ENCODE measurements around the gene KCTD11.

Gene KCTD11

GRCh38 chr17:7380321-7380720 lies 28.4 kb downstream of the KCTD11 start:
- no peak for DNase-seq

- DNase-seq: no peak
Measured at GRCh38 chr17:7380855-7381683, 29.1 kb downstream of the KCTD11 start, which contains the start of gene TNK1. Gene TNK1, plus strand, starts transcription at chr17:7381089. Its CDS starts 1,838 bp downstream, at chr17:7382927.

DNA sequence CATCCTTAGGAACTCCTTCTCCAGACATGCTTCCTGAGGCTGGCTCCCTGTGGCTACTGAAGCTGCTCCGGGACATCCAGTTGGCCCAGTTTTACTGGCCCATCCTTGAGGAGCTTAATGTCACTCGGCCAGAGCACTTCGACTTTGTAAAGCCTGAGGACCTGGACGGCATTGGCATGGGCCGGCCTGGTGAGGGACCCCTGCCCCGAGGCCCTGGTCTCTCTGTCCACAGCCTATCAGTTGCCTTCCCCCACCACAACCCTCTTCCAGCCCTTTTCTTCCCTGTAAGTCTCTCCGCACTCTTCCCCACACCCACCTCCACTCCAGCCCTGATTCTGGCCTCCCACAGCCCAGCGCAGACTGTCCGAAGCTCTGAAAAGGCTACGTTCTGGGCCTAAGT lies 30.9 kb downstream of the KCTD11 start:
- no peak for DNase-seq

- DNase-seq: no peak
Measured at GRCh38 chr17:7383371-7383741, 31.4 kb downstream of the KCTD11 start.

- peak; percentile 81 for DNase-seq
Measured at GRCh38 chr17:7383742-7384488, 32.0 kb downstream of the KCTD11 start.

GRCh38 chr17:7384489-7385081 lies 32.6 kb downstream of the KCTD11 start:
- no peak for DNase-seq

- no peak for DNase-seq
Measured at GRCh38 chr17:7388856-7389255, 36.9 kb downstream of the KCTD11 start.

DNA sequence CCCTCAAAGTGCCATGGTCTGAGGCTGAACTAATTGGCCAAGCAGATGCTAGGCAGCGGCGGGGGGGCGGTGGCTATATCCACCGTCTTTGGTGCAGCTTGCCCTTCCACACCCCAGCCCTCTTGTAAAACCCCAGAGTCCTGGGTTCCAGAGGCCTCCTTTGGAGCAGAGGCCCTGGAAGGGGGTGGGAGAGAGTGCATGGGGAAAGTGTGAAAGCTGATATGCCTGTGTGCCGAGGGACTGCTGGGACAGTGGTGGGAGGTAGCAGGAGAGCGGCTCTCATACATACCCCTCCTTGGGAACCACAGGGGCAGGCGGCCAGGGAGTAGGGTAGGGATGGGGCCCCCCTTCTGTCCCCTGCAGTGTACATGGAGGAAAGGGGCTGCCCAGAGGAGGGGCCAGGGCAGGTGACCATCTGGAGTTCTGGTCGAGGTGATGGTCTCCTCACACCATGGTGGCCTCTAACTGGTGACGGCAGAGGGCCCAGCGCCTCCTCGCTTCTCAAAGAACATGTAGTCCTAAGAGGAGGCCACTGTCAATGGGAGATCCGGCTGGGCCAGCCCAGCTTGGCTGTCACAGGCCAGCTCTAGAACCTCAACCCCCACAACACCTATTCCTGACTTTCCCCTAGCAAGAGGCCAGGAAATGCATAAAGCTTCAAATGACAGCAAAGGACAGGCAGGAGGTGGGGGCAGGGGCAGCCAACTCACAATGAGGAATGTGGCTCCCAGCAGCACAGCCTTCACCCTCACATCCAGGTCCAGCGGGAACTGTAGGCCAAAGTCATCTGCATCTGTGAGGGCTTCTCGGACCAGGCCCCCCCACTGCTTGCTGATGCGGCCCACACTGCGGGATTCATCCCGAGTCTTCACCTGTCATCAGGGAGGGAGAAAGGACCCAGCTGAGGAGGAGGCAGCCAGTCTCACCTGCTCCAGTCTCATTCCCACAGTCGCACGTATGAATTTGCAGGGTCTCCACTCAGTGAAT lies 38.3 kb downstream of the KCTD11 start:
- DNase-seq: no peak

GRCh38 chr17:7391307-7391706 lies 39.3 kb downstream of the KCTD11 start:
- DNase-seq: no peak

DNA sequence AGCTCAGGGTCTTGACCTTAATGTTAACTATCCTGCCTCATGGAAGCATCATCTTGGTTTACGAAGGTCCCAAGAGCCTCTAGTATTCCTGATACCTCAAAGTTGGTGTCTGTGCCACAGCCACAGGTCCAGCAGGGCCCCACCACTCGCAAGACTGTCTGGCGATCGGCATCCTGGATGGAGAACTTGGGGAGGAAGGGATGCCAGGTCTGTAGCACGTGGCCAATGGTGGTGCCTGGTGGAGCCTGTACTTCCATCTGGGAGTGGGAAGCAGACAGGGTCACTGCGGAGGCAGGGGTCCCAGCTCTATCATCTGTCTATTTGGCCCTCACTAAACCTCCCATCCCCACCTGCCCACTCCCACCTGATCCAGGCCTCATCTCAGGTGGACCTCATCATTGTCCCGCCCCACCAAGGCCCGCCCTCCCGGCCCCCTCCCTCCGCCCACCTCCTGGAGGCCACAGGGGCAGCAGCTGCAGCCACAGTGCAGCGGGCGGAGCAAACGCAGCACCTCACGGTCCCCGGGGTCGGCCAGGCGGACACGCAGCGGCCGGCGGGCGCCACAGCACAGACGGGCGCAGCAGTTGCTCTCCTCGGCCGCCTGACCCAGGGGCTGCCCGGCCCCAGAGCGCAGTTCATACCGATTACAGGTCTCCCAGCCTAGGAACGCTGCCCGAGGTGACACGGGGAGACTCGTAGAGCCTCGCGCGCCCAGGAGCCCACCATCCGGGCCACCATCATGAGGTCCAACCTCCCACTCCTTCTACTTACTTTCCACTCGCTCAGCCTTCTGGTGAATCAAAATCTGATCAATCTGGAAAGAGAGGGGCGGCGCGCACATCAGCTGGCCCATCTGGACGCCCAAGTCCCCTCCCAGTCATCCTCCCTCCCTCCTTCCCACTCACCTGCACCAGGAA lies 41.0 kb downstream of the KCTD11 start:
- DNase-seq: no peak

- DNase-seq: peak; percentile 71
Measured at GRCh38 chr17:7393613-7394451, 41.9 kb downstream of the KCTD11 start.

- DNase-seq: peak; percentile 77
Measured at GRCh38 chr17:7394452-7395191, 42.7 kb downstream of the KCTD11 start, which contains the start of gene PLSCR3. Gene PLSCR3, minus strand, starts transcription at chr17:7394525. Its CDS starts 415 bp downstream, at chr17:7394110.

DNA sequence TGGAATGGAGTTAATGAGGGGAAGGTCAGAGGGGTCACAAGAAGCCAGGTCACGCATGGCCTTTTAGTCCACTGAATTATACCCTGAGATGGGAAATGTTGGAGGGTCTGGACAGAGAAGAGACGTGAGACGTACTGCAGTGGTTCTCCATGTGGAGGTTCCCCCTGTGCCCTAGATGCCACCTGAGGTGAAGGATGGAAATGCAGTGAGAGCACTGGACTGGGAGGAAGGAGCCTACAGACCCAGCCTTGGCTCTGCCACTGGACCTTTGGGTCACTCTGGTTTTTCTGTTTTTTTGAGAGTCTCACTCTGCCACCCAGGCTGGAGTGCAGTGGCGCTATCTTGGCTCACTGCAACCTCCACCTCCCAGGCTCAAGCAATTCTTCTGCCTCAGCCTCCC lies 44.2 kb downstream of the KCTD11 start:
- DNase-seq: no peak

- DNase-seq: no peak
Measured at GRCh38 chr17:7398612-7399011, 46.6 kb downstream of the KCTD11 start.

- no peak for DNase-seq
Measured at GRCh38 chr17:7403043-7403726, 51.2 kb downstream of the KCTD11 start.

DNA sequence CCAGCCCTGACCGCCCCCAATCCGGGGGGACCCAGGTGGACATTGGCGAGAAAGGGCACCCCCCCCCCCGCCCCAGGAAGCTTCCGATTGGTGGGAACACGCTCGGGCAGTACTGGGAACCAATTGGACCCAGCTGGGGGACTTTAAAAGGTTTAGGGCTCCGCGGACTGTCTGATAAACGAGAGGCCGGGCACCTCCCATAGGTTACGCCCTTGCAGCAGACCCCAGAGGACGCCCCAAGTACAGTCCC lies 51.7 kb downstream of the KCTD11 start:
- no peak for DNase-seq

- peak; percentile 93 for DNase-seq
Measured at GRCh38 chr17:7403977-7404736, 52.2 kb downstream of the KCTD11 start, which contains the start of gene TMEM256. Gene TMEM256, minus strand, starts transcription at chr17:7404097. Its CDS starts 13 bp downstream, at chr17:7404084.
